T-helper 1 cell treated with Interleukin-12 subunit alpha and Interleukin-12 subunit beta and Interleukin-4 antibody, amounts not matched to agents 30 ng/mL and 1 ng/mL, for 36 hours (primary cell): Measurements from ENCODE around the gene CC2D2A. TPM values are rescaled to one million over a fixed set of nuclear protein-coding genes. Genes with fewer than 3 reads are reported as not detected.

Experiments
- intact Hi-C: fragments of 100-400 bp; cut with micrococcal nuclease; formaldehyde crosslinking; loops from one replicate; pipeline ENCODE4 v1.15.1; 2024
- total RNA-seq: library from RNA; stranded (reverse); gene quantifications from 2 replicates; pipeline ENCODE4 v1.2.3, GENCODE V29; 2022

Gene CC2D2A
- total RNA-seq, 1 donor from 2014 or later, result not detected

GRCh38 chr4:15636818-15637217 lies 167.1 kb downstream of the CC2D2A start:
- intact Hi-C loops, result no loop called here

- intact Hi-C loops, result no loop called here
These were observed 168.7 kb downstream of the CC2D2A start for GRCh38 chr4:15638418-15638817.

- intact Hi-C loops, result loop anchor here (2.0 kb wide), 1 partner anchor 724 kb away; no protein-coding TSS in a partner anchor
These were observed 178.9 kb downstream of the CC2D2A start for GRCh38 chr4:15648600-15648999.

- intact Hi-C loops, result loop anchor here (1.0 to 5.0 kb wide), 9 partner anchors 31 to 1993 kb away; partner anchors contain the start of gene FAM200B
These were observed 180.3 kb downstream of the CC2D2A start for GRCh38 chr4:15649914-15650545.

Other genes with a start within 250 kb of the CC2D2A start
- gene C1QTNF7, start 41.8 kb upstream of the CC2D2A start, total RNA-seq, result not detected in 2 replicates
- gene FBXL5, start 185.5 kb downstream of the CC2D2A start, total RNA-seq, result 34.9 and 37.5 TPM in 2 replicates
- 8.8 and 11.3 TPM in 2 replicates for gene FAM200B, start 211.9 kb downstream of the CC2D2A start, total RNA-seq
- 0.88 and 1.3 TPM in 2 replicates for gene BST1, start 233.2 kb downstream of the CC2D2A start, total RNA-seq